CD4-positive, alpha-beta memory T cell (primary cell): ENCODE measurements around the gene PPFIA2. TPM values are rescaled to one million over a fixed set of nuclear protein-coding genes. Genes with fewer than 3 reads are reported as not detected.

ENCODE experiments used
- CTCF ChIA-PET: fragments of 350-600 bp; sonication (Branson Sonifier 250); formaldehyde crosslinking; loops from one replicate; lab custom pipeline; 2021; ENCODE audit warnings: inconsistent platforms; ENCODE audit not compliant: partially characterized antibody; lab: Charles Lee
- POLR2A ChIA-PET: fragments of 350-600 bp; sonication (Branson Sonifier 250); formaldehyde crosslinking; loops from one replicate; lab custom pipeline; 2021; ENCODE audit not compliant: partially characterized antibody; lab: Charles Lee
- DNase-seq, 5 donors: peaks; one replicate each; pipeline versions ENCODE4 v3.0.0 to v3.0.0-alpha.2; 2020 to 2022; ENCODE audit warnings: mixed read lengths in 1 of 5
- H3K27ac ChIP-seq: one replicate; pipeline ENCODE4 v1.7.0; 2013; ENCODE audit warnings: low read depth, low read length
- H3K27me3 ChIP-seq: 2 replicates; pipeline ENCODE4 v1.7.0; 2013; ENCODE audit warnings: mild to moderate bottlenecking, low read length, moderate library complexity; ENCODE audit not compliant: insufficient read depth
- H3K36me3 ChIP-seq: 2 replicates; pipeline ENCODE4 v1.7.0; 2013; ENCODE audit warnings: mild to moderate bottlenecking, low read length, moderate library complexity; ENCODE audit not compliant: insufficient read depth
- H3K4me1 ChIP-seq: 2 replicates; pipeline ENCODE4 v1.7.0; 2013; ENCODE audit warnings: mild to moderate bottlenecking, low read length, moderate library complexity; ENCODE audit not compliant: insufficient read depth
- H3K4me3 ChIP-seq, 2 donors: one replicate each; pipeline ENCODE4 v1.7.0; 2013; ENCODE audit warnings: low read length in 2 of 2, mild to moderate bottlenecking in 1 of 2
- H3K9me3 ChIP-seq, 2 donors: one replicate each; pipeline ENCODE4 v1.7.0; 2013; ENCODE audit warnings: low read length in 2 of 2, control low read depth in 1 of 2; ENCODE audit not compliant: control insufficient read depth in 1 of 2
- H3K27ac Mint-ChIP-seq, 7 donors: one replicate each; pipeline ENCODE4 v1.8.0; 2020 to 2021; ENCODE audit warnings: mixed read lengths in 7 of 7, mild to moderate bottlenecking in 6 of 7, inconsistent platforms in 3 of 7, moderate library complexity in 3 of 7
- H3K27me3 Mint-ChIP-seq, 2 donors: one replicate each; pipeline ENCODE4 v1.8.0; 2020 to 2021; ENCODE audit warnings: mixed read lengths in 2 of 2
- H3K36me3 Mint-ChIP-seq, 2 donors: one replicate each; pipeline ENCODE4 v1.8.0; 2020 to 2021; ENCODE audit warnings: mixed read lengths in 2 of 2, inconsistent platforms in 1 of 2, mild to moderate bottlenecking in 1 of 2
- H3K4me1 Mint-ChIP-seq, 4 donors: one replicate each; pipeline ENCODE4 v1.8.0; 2020 to 2021; ENCODE audit warnings: mixed read lengths in 4 of 4, mild to moderate bottlenecking in 1 of 4
- H3K4me3 Mint-ChIP-seq, 8 donors: one replicate each; pipeline ENCODE4 v1.8.0; 2020 to 2021; ENCODE audit warnings: mixed read lengths in 8 of 8, mild to moderate bottlenecking in 7 of 8, moderate library complexity in 6 of 8, inconsistent platforms in 3 of 8
- H3K9me3 Mint-ChIP-seq, 8 donors: one replicate each; pipeline ENCODE4 v1.8.0; 2020 to 2021; ENCODE audit warnings: mixed read lengths in 8 of 8, mild to moderate bottlenecking in 5 of 8, inconsistent platforms in 3 of 8, moderate library complexity in 1 of 8
- intact Hi-C: fragments of 100-400 bp; cut with micrococcal nuclease; formaldehyde crosslinking; loops from one replicate; pipeline ENCODE4 v1.15.1; 2023
- polyA plus RNA-seq, 2 donors: library from polyadenylated mRNA; unstranded; fragments of 300-500 nt; fragmentation: Illumina TruSeq; gene quantifications; one replicate each; pipeline ENCODE4 v1.2.3, GENCODE V29; 2021
- total RNA-seq, 2 experiments: library from RNA; stranded (reverse); gene quantifications; one replicate each; pipeline ENCODE4 v1.2.3, GENCODE V29; 2021

The PPFIA2 gene
- total and polyA plus RNA-seq, 4 experiments from 2014 or later, result not detected

GRCh38 chr12:81718616-81719015 lies 40.5 kb downstream of the PPFIA2 start:
- Mint-ChIP-seq H3K9me3 (no peaks in the 10 kb centered on the region), H3K27me3 (no peaks in the 10 kb centered on the region)

GRCh38 chr12:81712536-81712935 lies 46.6 kb downstream of the PPFIA2 start:
- H3K4me3 Mint-ChIP-seq, result no peak overlapping the region
- POLR2A ChIA-PET, result no interaction called here
- Histone ChIP-seq H3K27ac (no peak overlapping the region), H3K9me3 (no peaks in the 10 kb centered on the region), H3K27me3 (no peaks in the 10 kb centered on the region), H3K36me3 (no peaks in the 10 kb centered on the region), H3K4me1 (no peaks in the 10 kb centered on the region), H3K4me3 (no peak overlapping the region)
- H3K4me1 Mint-ChIP-seq, result no peaks in the 10 kb centered on the region
- H3K27me3 Mint-ChIP-seq, result no peaks in the 10 kb centered on the region
- no peak overlapping the region for H3K27ac Mint-ChIP-seq
- CTCF ChIA-PET, result no interaction called here
- no peaks in the 10 kb centered on the region for H3K9me3 Mint-ChIP-seq
- no peaks in the 10 kb centered on the region for H3K36me3 Mint-ChIP-seq
- no peak for DNase-seq
- intact Hi-C loops, result no loop called here

More at GRCh38 chr12:81718616-81719015, 40.5 kb downstream of the PPFIA2 start:
- Histone ChIP-seq H3K4me3 (no peak overlapping the region), H3K36me3 (no peaks in the 10 kb centered on the region), H3K9me3 (no peaks in the 10 kb centered on the region), H3K4me1 (no peaks in the 10 kb centered on the region), H3K27me3 (no peaks in the 10 kb centered on the region), H3K27ac (no peak overlapping the region)
- no peak for DNase-seq
- ChIA-PET POLR2A (no interaction called here), CTCF (no interaction called here)
- H3K4me3 Mint-ChIP-seq, result no peak overlapping the region
- no peak overlapping the region for H3K27ac Mint-ChIP-seq
- no peaks in the 10 kb centered on the region for H3K36me3 Mint-ChIP-seq
- H3K4me1 Mint-ChIP-seq, result no peaks in the 10 kb centered on the region
- intact Hi-C loops, result no loop called here

GRCh38 chr12:81705586-81705985 lies 53.6 kb downstream of the PPFIA2 start:
- Histone ChIP-seq H3K27ac (no peak overlapping the region), H3K36me3 (no peaks in the 10 kb centered on the region), H3K27me3 (no peaks in the 10 kb centered on the region), H3K9me3 (no peaks in the 10 kb centered on the region), H3K4me3 (no peak overlapping the region), H3K4me1 (no peaks in the 10 kb centered on the region)
- ChIA-PET CTCF (no interaction called here), POLR2A (no interaction called here)
- H3K27ac Mint-ChIP-seq, result no peak overlapping the region
- no peak for DNase-seq
- H3K36me3 Mint-ChIP-seq, result no peaks in the 10 kb centered on the region
- no peak overlapping the region for H3K4me3 Mint-ChIP-seq
- H3K27me3 Mint-ChIP-seq, result peaks cover 0 to 2% of the 10 kb centered on the region in 2 donors
- no peaks in the 10 kb centered on the region for H3K4me1 Mint-ChIP-seq
- H3K9me3 Mint-ChIP-seq, result peaks cover 0 to 3% (median 0%) of the 10 kb centered on the region in 8 donors
- intact Hi-C loops, result no loop called here

- DNase-seq, result no peak
- CTCF ChIA-PET, result no interaction called here
- H3K4me1 Mint-ChIP-seq, result no peaks in the 10 kb centered on the region
These were observed 59.6 kb downstream of the PPFIA2 start for GRCh38 chr12:81699551-81699950.

GRCh38 chr12:81692008-81692407 lies 67.1 kb downstream of the PPFIA2 start:
- Mint-ChIP-seq H3K27me3 (no peaks in the 10 kb centered on the region), H3K9me3 (peaks cover 0 to 1% (median 0%) of the 10 kb centered on the region in 8 donors), H3K27ac (no peak overlapping the region), H3K4me1 (no peaks in the 10 kb centered on the region), H3K4me3 (no peak overlapping the region), H3K36me3 (no peaks in the 10 kb centered on the region)
- POLR2A ChIA-PET, result no interaction called here
- no peaks in the 10 kb centered on the region for H3K9me3 ChIP-seq
- H3K27ac ChIP-seq, result no peak overlapping the region
- no peaks in the 10 kb centered on the region for H3K4me1 ChIP-seq
- H3K36me3 ChIP-seq, result no peaks in the 10 kb centered on the region
- no peaks in the 10 kb centered on the region for H3K27me3 ChIP-seq
- no peak for DNase-seq
- CTCF ChIA-PET, result no interaction called here
- intact Hi-C loops, result no loop called here
- H3K4me3 ChIP-seq, result no peak overlapping the region

More at GRCh38 chr12:81699551-81699950, 59.6 kb downstream of the PPFIA2 start:
- H3K27me3 ChIP-seq, result no peaks in the 10 kb centered on the region
- POLR2A ChIA-PET, result no interaction called here
- H3K9me3 ChIP-seq, result no peaks in the 10 kb centered on the region
- Mint-ChIP-seq H3K27ac (no peak overlapping the region), H3K4me3 (no peak overlapping the region), H3K27me3 (peaks cover 0 to 4% of the 10 kb centered on the region in 2 donors), H3K36me3 (no peaks in the 10 kb centered on the region), H3K9me3 (peaks cover 0 to 3% (median 0%) of the 10 kb centered on the region in 8 donors)
- no peak overlapping the region for H3K27ac ChIP-seq
- intact Hi-C loops, result no loop called here
- no peaks in the 10 kb centered on the region for H3K36me3 ChIP-seq
- no peaks in the 10 kb centered on the region for H3K4me1 ChIP-seq
- no peak overlapping the region for H3K4me3 ChIP-seq

- no peaks in the 10 kb centered on the region for H3K36me3 Mint-ChIP-seq
- CTCF ChIA-PET, result no interaction called here
- intact Hi-C loops, result no loop called here
These were observed 75.3 kb downstream of the PPFIA2 start for GRCh38 chr12:81683881-81684280.

GRCh38 chr12:81679614-81680013 lies 79.5 kb downstream of the PPFIA2 start:
- Histone ChIP-seq H3K36me3 (no peaks in the 10 kb centered on the region), H3K9me3 (no peaks in the 10 kb centered on the region), H3K4me3 (no peak overlapping the region), H3K4me1 (no peaks in the 10 kb centered on the region), H3K27me3 (no peaks in the 10 kb centered on the region), H3K27ac (no peak overlapping the region)
- H3K4me1 Mint-ChIP-seq, result no peaks in the 10 kb centered on the region
- no peaks in the 10 kb centered on the region for H3K9me3 Mint-ChIP-seq
- CTCF ChIA-PET, result no interaction called here
- POLR2A ChIA-PET, result no interaction called here
- H3K4me3 Mint-ChIP-seq, result no peak overlapping the region
- H3K36me3 Mint-ChIP-seq, result no peaks in the 10 kb centered on the region
- DNase-seq, result no peak
- H3K27me3 Mint-ChIP-seq, result no peaks in the 10 kb centered on the region
- intact Hi-C loops, result no loop called here
- H3K27ac Mint-ChIP-seq, result no peak overlapping the region

More at GRCh38 chr12:81683881-81684280, 75.3 kb downstream of the PPFIA2 start:
- Mint-ChIP-seq H3K4me1 (no peaks in the 10 kb centered on the region), H3K4me3 (no peak overlapping the region), H3K27ac (no peak overlapping the region), H3K9me3 (no peaks in the 10 kb centered on the region), H3K27me3 (no peaks in the 10 kb centered on the region)
- DNase-seq, result no peak
- Histone ChIP-seq H3K9me3 (no peaks in the 10 kb centered on the region), H3K4me3 (no peak overlapping the region), H3K27me3 (no peaks in the 10 kb centered on the region), H3K27ac (no peak overlapping the region), H3K4me1 (no peaks in the 10 kb centered on the region), H3K36me3 (no peaks in the 10 kb centered on the region)
- POLR2A ChIA-PET, result no interaction called here

GRCh38 chr12:81670759-81671158 lies 88.4 kb downstream of the PPFIA2 start:
- intact Hi-C loops, result no loop called here

More at GRCh38 chr12:81670759-81671158, 88.4 kb downstream of the PPFIA2 start:
- Mint-ChIP-seq H3K27me3 (no peaks in the 10 kb centered on the region), H3K27ac (no peak overlapping the region), H3K36me3 (no peaks in the 10 kb centered on the region), H3K9me3 (peaks cover 0 to 2% (median 0%) of the 10 kb centered on the region in 8 donors), H3K4me1 (no peaks in the 10 kb centered on the region), H3K4me3 (no peak overlapping the region)
- Histone ChIP-seq H3K27me3 (no peaks in the 10 kb centered on the region), H3K36me3 (no peaks in the 10 kb centered on the region), H3K27ac (no peak overlapping the region), H3K4me1 (no peaks in the 10 kb centered on the region), H3K4me3 (no peak overlapping the region), H3K9me3 (no peaks in the 10 kb centered on the region)
- POLR2A ChIA-PET, result no interaction called here
- CTCF ChIA-PET, result no interaction called here
- DNase-seq, result no peak
